HG03442 (cell line): Measurements from ENCODE around the gene MTFR2.

Experiments
- ATAC-seq: cut with Tn5 transposase; IDR thresholded peaks from one replicate; pipeline ENCODE4 v1.9.1; 2021; ENCODE audit warnings: mild to moderate bottlenecking, moderate library complexity; ENCODE audit not compliant: unreplicated experiment

Gene MTFR2

GRCh38 chr6:136189104-136189503 lies 61.0 kb downstream of the MTFR2 start:
- ATAC-seq = no peak

DNA sequence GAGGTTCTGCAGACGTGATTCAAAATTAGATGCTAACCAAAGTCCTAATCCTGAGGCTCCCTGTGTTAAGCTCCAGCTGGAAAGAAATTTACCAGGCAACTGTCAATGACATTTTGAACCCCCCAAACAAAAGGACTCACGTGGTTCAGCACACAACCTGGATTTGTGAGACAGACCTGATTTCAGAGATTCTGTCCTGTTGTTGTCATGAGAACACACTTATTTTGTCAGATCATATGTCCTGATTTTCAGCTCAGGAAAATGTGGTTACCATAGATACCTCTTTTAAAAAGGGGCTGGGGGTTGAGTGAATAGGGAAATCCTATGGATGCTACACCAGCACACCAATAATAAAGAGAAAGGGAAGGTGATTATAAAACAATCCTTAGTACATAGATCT lies 61.6 kb downstream of the MTFR2 start:
- ATAC-seq = no peak

- no peak for ATAC-seq
Observed at GRCh38 chr6:136186363-136186762, 63.7 kb downstream of the MTFR2 start.

DNA sequence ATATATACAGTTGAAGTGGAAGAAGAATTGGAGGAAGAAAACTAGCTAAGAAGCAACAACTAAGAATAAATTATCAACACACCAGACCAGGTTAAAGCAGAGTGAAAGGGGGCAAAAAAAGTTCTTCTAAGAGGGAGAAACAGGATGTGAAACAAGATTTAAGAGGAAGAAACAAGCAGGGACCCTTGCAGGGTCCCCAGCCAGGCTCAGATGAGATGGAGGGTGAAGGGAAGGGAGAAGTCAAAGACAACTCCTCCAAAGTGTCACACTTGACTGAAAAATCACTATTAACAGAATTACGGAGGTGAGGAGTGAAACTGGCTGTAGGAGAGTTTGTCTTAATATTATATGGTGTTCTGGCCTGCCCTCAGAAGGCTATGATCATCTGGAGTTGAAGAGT lies 65.4 kb downstream of the MTFR2 start:
- no peak for ATAC-seq

GRCh38 chr6:136181861-136182260 lies 68.2 kb downstream of the MTFR2 start:
- ATAC-seq = no peak

GRCh38 chr6:136181512-136181833 lies 68.6 kb downstream of the MTFR2 start:
- no peak for ATAC-seq
